Activated B cell treated with CpG ODN at 0.5 μM for 24 hours (primary cell): ENCODE measurements around the gene YIPF7. TPM values are rescaled to one million over a fixed set of nuclear protein-coding genes. Genes with fewer than 3 reads are reported as not detected.

Experiments
- ATAC-seq: fragments of 200-7000 bp; cut with Tn5 transposase; one replicate; pipeline ENCODE4 v1.10.0; 2021; ENCODE audit warnings: low read depth, mild to moderate bottlenecking, moderate library complexity
- CTCF ChIA-PET: fragments of 350-600 bp; sonication (Branson Sonifier 250); formaldehyde crosslinking; loops from one replicate; lab custom pipeline; 2021; ENCODE audit warnings: antibody characterized with exemption; lab: Charles Lee
- POLR2A ChIA-PET: fragments of 350-600 bp; sonication (Branson Sonifier 250); formaldehyde crosslinking; loops from one replicate; lab custom pipeline; 2021; ENCODE audit warnings: antibody characterized with exemption; lab: Charles Lee
- DNase-seq: peaks from one replicate; pipeline ENCODE4 v3.0.0; 2022
- H3K27ac Mint-ChIP-seq: one replicate; pipeline ENCODE4 v1.8.0; 2020; ENCODE audit warnings: mixed read lengths
- H3K27me3 Mint-ChIP-seq: one replicate; pipeline ENCODE4 v1.8.0; 2021; ENCODE audit warnings: mixed read lengths
- H3K36me3 Mint-ChIP-seq: one replicate; pipeline ENCODE4 v1.8.0; 2021; ENCODE audit warnings: low read depth, mixed read lengths
- H3K4me1 Mint-ChIP-seq: one replicate; pipeline ENCODE4 v1.8.0; 2021; ENCODE audit warnings: mixed read lengths
- H3K4me3 Mint-ChIP-seq: one replicate; pipeline ENCODE4 v1.8.0; 2020; ENCODE audit warnings: mild to moderate bottlenecking, mixed read lengths
- H3K9me3 Mint-ChIP-seq: one replicate; pipeline ENCODE4 v1.8.0; 2020; ENCODE audit warnings: mixed read lengths
- CTCF ChIP-seq: fragments of 200-600 bp; IDR thresholded peaks from one replicate; pipeline ENCODE4 v1.8.0; 2022; ENCODE audit warnings: antibody characterized with exemption, mild to moderate bottlenecking
- intact Hi-C: fragments of 100-400 bp; cut with micrococcal nuclease; formaldehyde crosslinking; loops from one replicate; pipeline ENCODE4 v1.15.1; 2024
- total RNA-seq: library from RNA; stranded (reverse); gene quantifications from 2 replicates; pipeline ENCODE4 v1.2.3, GENCODE V29; 2022

The YIPF7 gene
- total RNA-seq, 1 donor from 2014 or later: not detected

GRCh38 chr4:44652002-44652401 is 577 bp upstream of the YIPF7 start:
- DNase-seq (no peak), ATAC-seq (no peak)
- H3K4me3 Mint-ChIP-seq: no peak overlapping the region
- CTCF ChIA-PET: no interaction called here
- H3K4me1 Mint-ChIP-seq: no peaks in the 10 kb centered on the region
- POLR2A ChIA-PET: no interaction called here
- intact Hi-C loops: no loop called here
- no peaks in the 10 kb centered on the region for H3K36me3 Mint-ChIP-seq
- no peaks in the 10 kb centered on the region for H3K9me3 Mint-ChIP-seq
- peaks cover 3% of the 10 kb centered on the region for H3K27me3 Mint-ChIP-seq
- TF ChIP-seq CTCF: no peak
- no peak overlapping the region for H3K27ac Mint-ChIP-seq

GRCh38 chr4:44646151-44646550 is 5.3 kb downstream of the YIPF7 start:
- DNase-seq (no peak), ATAC-seq (no peak)
- Mint-ChIP-seq H3K27me3 (peaks cover 6% of the 10 kb centered on the region), H3K9me3 (peaks cover 19% of the 10 kb centered on the region), H3K27ac (no peak overlapping the region), H3K36me3 (no peaks in the 10 kb centered on the region), H3K4me1 (no peaks in the 10 kb centered on the region), H3K4me3 (no peak overlapping the region)
- POLR2A ChIA-PET: no interaction called here
- intact Hi-C loops: no loop called here
- no peak for TF ChIP-seq CTCF
- CTCF ChIA-PET: no interaction called here

GRCh38 chr4:44638091-44638490 is 13.3 kb downstream of the YIPF7 start:
- H3K36me3 Mint-ChIP-seq: no peaks in the 10 kb centered on the region
- CTCF ChIA-PET: no interaction called here
- no peak overlapping the region for H3K4me3 Mint-ChIP-seq
- peaks cover 1% of the 10 kb centered on the region for H3K27me3 Mint-ChIP-seq
- DNase-seq (no peak), ATAC-seq (no peak)
- H3K9me3 Mint-ChIP-seq: peaks cover 5% of the 10 kb centered on the region
- POLR2A ChIA-PET: no interaction called here
- H3K4me1 Mint-ChIP-seq: no peaks in the 10 kb centered on the region
- H3K27ac Mint-ChIP-seq: no peak overlapping the region
- intact Hi-C loops: no loop called here
- no peak for TF ChIP-seq CTCF

GRCh38 chr4:44632733-44633132 is 18.7 kb downstream of the YIPF7 start:
- Mint-ChIP-seq H3K27me3 (peaks cover 3% of the 10 kb centered on the region), H3K9me3 (no peaks in the 10 kb centered on the region), H3K4me3 (no peak overlapping the region), H3K36me3 (no peaks in the 10 kb centered on the region), H3K4me1 (no peaks in the 10 kb centered on the region), H3K27ac (no peak overlapping the region)
- intact Hi-C loops: no loop called here
- TF ChIP-seq CTCF: no peak
- ChIA-PET POLR2A (no interaction called here), CTCF (interaction anchor here (1.2 kb wide), 1 partner anchor 1501 kb away, joined by 4 read pairs; no protein-coding TSS in a partner anchor)
- no peak for ATAC-seq
- DNase-seq: no peak

GRCh38 chr4:44632089-44632488 is 19.3 kb downstream of the YIPF7 start:
- intact Hi-C loops: no loop called here
- DNase-seq: no peak
- H3K27ac Mint-ChIP-seq: no peak overlapping the region
- H3K9me3 Mint-ChIP-seq: no peaks in the 10 kb centered on the region
- H3K4me1 Mint-ChIP-seq: no peaks in the 10 kb centered on the region
- no peaks in the 10 kb centered on the region for H3K36me3 Mint-ChIP-seq
- ATAC-seq: no peak
- no peak overlapping the region for H3K4me3 Mint-ChIP-seq
- peaks cover 3% of the 10 kb centered on the region for H3K27me3 Mint-ChIP-seq
- CTCF ChIA-PET: interaction anchor here (1.3 to 1.4 kb wide), 2 partner anchors 12 to 1500 kb away, joined by 3 to 6 read pairs; no protein-coding TSS in a partner anchor
- POLR2A ChIA-PET: no interaction called here
- TF ChIP-seq CTCF: no peak
